GM18951 (cell line): ENCODE measurements around the gene USF3.

Experiments
- POLR2A ChIP-seq: IDR thresholded peaks from 4 replicates; pipeline ENCODE4 v1.6.1; 2011; ENCODE audit warnings: mild to moderate bottlenecking; ENCODE audit not compliant: insufficient read length, insufficient read depth; ENCODE audit errors: extremely low read depth
- in situ Hi-C: fragments of 300-500 bp; cut with MboI; formaldehyde crosslinking; loops from one replicate; pipeline ENCODE4 v1.12.0; 2022; ENCODE audit warnings: low sequenced_read_pairs, mixed read lengths, inconsistent platforms; ENCODE audit not compliant: unreplicated experiment

USF3 gene

DNA sequence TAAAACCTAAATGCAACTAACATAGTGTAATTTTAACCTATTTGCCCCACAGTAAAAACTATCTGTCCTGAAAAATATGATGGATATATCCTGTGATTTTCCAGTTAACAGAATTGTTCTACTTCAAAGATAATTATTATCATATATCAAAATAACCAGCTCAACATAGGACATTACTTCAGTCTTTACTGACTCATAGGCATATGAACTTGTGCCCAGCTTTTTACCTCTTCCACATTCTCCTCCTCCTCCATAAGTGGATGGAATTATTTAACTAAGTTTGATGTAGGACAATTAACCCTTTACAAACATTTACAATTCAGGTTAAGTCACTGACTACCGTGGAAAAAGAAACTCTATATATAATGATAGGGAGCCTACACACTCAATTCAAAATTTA, 22.9 kb upstream of the USF3 start:
- in situ Hi-C loops = no loop called here
- no peak for TF ChIP-seq POLR2A

- TF ChIP-seq POLR2A = no peak
- in situ Hi-C loops = no loop called here
Observed at GRCh38 chr3:113717818-113718217, 21.4 kb upstream of the USF3 start.

- in situ Hi-C loops = no loop called here
Observed at GRCh38 chr3:113717308-113717707, 20.9 kb upstream of the USF3 start.

DNA sequence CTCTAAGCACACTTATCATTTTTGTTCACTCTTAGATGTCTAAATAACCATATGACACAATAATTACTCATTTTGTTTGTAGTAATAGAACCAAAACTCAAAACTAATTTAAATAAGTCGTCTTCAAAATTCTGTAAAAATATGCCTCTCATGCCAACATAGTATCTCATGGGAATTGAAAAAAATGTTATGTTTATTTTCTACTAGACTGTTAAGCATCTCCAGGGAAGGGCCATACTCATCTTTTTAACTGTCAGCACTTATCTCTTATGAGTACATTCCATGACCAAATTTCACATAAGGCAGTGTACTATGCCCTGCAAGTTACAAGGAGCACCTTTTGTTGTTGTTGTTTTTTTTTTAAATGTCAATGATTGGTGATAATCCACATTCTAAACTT, 18.3 kb upstream of the USF3 start:
- in situ Hi-C loops = no loop called here
- no peak for TF ChIP-seq POLR2A

More at GRCh38 chr3:113717308-113717707, 20.9 kb upstream of the USF3 start:
- TF ChIP-seq POLR2A = no peak

- no peak for TF ChIP-seq POLR2A
- in situ Hi-C loops = no loop called here
Observed at GRCh38 chr3:113712129-113712528, 15.7 kb upstream of the USF3 start.

DNA sequence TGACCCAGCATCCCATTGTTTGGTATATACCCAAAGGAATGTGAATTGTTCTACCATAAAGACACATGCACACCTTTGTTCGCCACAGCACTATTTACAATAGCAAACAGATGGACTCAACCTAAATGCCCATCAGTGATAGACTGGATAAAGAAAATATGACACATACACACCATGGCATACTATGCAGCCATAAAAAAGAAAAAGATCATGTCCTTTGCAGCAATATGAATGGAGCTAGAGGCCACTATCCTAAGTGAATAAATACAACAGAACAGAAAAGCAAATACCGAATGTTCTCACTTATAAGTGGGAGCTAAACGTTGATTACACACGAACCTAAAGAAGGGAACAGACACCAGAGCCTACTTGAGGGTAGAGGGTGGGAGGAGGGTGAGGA, 11.4 kb upstream of the USF3 start:
- in situ Hi-C loops = no loop called here
- TF ChIP-seq POLR2A = no peak

DNA sequence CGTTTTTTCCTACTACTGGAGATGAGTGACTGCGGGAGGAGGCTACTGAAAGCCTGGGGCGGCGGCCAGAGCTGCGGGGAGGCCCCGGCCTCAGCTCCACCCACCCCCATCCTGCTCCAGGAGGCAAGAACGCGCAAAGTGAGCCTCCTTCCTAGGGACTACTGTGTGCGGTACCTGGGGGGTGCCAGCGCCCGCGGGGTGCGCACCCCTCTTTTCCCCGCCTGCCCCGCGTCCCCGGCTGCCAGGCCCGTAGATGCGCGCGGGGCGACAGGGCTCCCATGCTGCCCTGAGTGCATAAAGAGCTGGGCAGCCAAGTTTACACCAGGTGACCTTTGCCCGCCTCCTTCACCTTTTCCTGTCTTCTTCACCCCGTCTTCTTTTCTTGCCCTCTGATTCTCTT, 2.5 kb upstream of the USF3 start:
- no peak for TF ChIP-seq POLR2A
- in situ Hi-C loops = no loop called here

DNA sequence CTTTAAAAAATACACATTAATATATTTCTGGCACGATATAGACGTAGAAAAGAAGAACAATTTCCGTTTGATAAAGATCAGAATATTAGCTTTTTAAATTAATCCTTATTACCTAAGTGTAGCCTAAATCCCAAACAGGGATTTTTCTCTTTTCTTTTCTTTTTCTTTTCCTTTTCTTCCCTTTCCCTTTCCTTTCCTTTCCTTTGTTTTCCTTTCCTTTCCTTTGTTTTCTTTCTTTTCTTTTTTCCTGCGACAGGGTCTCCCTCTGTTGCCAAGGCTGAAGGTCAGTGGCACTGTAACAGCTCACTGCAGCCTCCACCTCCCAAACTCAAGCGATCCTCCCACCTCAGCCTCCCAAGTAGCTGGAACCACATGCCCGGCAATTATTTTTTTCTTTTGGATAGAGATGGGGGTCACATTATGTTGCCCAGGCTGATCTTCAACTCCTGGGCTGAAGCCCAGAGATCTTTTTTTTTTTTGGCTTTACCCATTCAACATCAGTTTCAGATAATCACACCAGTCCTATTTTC, 1.8 kb upstream of the USF3 start:
- TF ChIP-seq POLR2A = no peak
- in situ Hi-C loops = no loop called here

DNA sequence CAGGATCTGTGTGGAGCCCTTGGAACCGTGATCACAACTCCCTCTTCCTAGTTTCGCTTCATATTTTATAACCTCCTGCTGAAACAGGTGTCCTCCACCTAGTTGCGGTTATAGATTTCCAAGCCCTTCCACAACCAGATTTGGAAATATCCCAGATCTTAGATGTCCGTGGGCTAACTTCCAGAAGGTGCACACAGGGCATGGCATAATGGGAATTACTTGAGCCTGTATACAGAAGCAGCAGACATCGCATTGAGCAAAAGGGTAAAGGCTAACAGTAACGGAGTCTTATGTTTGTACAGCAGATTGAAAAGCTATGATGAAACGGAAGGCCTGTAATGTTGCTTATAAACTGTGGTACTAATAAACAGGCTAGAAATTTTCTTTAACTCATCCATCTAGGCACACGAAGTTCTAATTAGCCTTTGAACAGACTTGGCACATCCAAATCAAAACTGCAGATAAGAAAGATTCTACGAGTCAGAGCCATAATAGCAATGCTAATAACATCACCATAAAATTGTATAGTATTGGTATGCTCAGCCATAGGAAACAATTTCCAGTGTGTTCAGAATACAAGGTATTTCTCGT, 1.2 kb upstream of the USF3 start:
- in situ Hi-C loops = no loop called here
- TF ChIP-seq POLR2A = no peak

DNA sequence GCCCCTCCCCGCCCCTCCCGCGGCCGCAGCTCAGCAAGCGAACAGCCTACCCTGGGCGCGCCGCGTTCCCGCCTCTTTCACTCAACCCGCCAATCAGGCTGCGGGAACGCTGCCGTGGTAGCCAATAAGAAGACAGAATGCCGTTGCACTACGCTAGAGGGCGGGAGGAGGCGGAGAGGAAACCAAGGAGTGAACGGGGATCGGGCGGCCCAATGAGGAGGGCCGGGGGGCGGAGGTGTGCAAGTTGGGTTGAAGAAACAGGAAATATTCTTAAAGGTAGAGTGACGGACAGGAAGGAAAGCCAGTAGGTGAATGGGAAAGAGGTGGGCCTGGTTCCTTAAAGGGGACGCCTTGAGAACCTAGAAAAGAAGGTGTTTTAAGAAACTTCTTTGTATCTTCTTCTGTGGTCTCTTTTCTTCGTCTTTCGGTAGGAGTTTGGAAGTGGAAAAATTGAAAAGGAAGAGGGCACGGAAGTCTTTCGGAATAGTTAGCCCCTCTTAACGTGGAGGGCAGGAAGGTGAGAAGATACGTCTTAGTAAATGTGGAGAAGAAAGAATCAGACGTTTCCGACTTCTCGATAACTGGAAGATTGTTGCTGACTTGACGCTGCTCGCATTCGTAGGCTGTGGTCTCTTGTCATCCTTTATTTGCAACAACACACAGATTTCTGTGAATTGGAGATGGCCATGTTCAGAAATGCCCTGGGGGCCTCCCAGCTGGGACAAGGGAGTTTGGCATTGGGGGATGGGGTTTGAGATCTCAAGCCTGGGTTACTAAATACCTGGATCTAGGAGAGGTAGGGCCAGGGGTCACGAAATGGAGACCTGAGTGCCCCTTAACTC, 437 bp upstream of the USF3 start:
- in situ Hi-C loops = no loop called here
- no peak for TF ChIP-seq POLR2A

- no peak for TF ChIP-seq POLR2A
- in situ Hi-C loops = no loop called here
Observed at GRCh38 chr3:113695431-113695785, 1.0 kb downstream of the USF3 start.

- in situ Hi-C loops = no loop called here
- no peak for TF ChIP-seq POLR2A
Observed at GRCh38 chr3:113690482-113690881, 6.0 kb downstream of the USF3 start.

- no peak for TF ChIP-seq POLR2A
- in situ Hi-C loops = no loop called here
Observed at GRCh38 chr3:113685956-113686721, 10.3 kb downstream of the USF3 start.
